GM10847 (cell line): ENCODE results near the gene TSPAN7.

Experiments
- POLR2A ChIP-seq: IDR thresholded peaks from 2 replicates; pipeline ENCODE4 v1.6.1; 2011; ENCODE audit not compliant: insufficient read length; ENCODE audit errors: extremely low read depth

The TSPAN7 gene

GRCh38 chrX:38618180-38618579 is 56.8 kb downstream of the TSPAN7 start:
- no peak for TF ChIP-seq POLR2A

DNA sequence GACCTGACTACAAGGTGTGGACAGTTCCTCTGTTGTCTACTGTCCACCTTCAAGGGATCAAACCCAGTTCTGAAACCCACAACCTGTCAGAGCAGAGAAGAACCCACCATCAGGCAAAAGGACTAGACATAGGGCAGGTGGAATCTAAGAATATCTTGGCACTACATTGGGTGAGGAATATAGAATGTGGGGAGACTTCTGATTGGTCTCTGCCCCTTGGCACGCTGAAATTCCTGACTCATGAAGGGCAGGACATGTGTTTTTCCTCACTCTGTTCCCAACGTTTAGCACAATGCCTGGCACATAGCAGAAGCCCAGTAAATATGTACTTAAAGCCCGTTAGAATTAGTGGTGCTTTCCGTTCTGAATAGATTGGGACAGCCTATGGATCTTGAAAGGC is 59.3 kb downstream of the TSPAN7 start:
- no peak for TF ChIP-seq POLR2A

DNA sequence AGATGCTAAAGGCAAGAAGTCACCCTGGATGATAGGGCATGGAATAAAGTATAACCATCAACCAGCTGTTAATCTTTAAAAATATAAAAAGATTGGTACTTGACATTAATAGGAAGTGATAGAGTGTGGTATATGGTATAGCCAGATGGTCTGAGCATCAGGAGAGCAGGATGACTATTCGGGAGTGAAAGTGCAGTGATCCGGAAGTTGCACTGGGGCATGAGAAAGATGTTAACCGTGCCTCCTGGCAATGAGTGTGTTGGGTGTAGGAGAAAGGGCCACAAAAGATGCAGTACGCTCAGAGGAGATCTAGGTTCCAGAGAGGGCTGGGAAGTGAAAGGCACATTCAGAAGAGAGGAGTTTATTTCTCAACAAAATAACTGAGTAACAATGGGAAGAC is 65.0 kb downstream of the TSPAN7 start:
- TF ChIP-seq POLR2A, result no peak

- TF ChIP-seq POLR2A, result no peak
These were observed 66.3 kb downstream of the TSPAN7 start for GRCh38 chrX:38627683-38628082.

DNA sequence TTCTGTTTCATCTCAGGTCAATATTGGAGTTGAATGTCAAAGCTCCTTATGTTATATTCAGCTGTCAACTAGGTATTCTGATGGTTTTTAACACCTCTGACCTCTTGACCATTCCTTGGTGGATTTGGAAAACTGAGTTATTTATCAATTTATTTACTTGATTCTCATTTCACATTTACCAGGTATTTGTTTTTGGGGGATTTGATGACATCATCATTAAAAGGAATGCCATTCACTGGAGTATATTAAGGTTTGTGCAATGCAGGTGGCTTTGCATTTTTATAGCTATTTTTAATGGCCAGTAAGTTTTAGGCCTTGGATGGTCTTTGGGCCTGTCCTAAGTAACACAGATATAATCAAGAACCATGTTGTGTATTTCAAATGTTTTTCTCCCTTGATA is 67.2 kb downstream of the TSPAN7 start:
- TF ChIP-seq POLR2A, result no peak

DNA sequence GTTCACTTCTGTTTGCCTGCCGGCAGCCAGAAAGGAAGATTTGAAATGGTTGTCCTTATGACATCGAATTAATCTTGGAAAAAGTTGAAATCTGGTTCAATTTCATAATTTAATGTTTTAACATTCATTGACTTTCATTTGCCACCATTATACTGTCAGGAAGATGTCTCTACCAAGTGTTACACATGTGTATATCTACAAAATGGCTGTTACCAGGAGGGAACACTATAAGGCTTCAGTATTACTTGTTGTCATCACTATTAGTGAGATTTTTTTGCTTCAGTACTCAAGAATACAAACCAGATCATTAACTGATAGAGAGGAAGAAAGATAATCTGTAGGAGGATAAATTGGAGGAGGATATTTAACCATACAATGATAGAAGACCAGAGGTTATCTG is 71.2 kb downstream of the TSPAN7 start:
- no peak for TF ChIP-seq POLR2A

- TF ChIP-seq POLR2A, result no peak
These were observed 73.3 kb downstream of the TSPAN7 start for GRCh38 chrX:38634665-38635064.

GRCh38 chrX:38636949-38637819 is 75.8 kb downstream of the TSPAN7 start:
- no peak for TF ChIP-seq POLR2A

- TF ChIP-seq POLR2A, result no peak
These were observed 77.7 kb downstream of the TSPAN7 start for GRCh38 chrX:38638952-38639529.

GRCh38 chrX:38639730-38640129 is 78.4 kb downstream of the TSPAN7 start:
- TF ChIP-seq POLR2A, result no peak

DNA sequence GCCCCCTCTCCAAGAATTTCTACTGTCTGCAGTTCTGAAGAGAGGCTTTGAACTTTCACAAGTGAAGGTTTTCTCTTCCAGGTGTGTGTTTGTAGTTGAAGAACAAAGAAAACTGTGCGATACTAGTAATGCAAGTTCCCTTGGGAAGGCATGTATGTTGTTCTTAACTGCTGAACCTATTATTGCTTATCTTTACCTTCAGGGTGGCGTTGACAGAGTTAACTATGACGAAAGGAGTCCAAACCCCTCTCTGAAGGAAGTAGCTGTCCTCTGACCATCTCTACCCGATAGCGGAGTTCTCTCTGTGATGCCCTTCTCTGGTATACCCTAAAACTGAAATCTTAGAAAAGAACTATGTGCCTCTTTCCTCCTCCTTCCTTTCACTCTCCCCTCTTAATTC is 79.9 kb downstream of the TSPAN7 start:
- TF ChIP-seq POLR2A, result no peak

- TF ChIP-seq POLR2A, result no peak
These were observed 82.6 kb downstream of the TSPAN7 start for GRCh38 chrX:38643903-38644302.

GRCh38 chrX:38646129-38646528 is 84.8 kb downstream of the TSPAN7 start:
- no peak for TF ChIP-seq POLR2A

DNA sequence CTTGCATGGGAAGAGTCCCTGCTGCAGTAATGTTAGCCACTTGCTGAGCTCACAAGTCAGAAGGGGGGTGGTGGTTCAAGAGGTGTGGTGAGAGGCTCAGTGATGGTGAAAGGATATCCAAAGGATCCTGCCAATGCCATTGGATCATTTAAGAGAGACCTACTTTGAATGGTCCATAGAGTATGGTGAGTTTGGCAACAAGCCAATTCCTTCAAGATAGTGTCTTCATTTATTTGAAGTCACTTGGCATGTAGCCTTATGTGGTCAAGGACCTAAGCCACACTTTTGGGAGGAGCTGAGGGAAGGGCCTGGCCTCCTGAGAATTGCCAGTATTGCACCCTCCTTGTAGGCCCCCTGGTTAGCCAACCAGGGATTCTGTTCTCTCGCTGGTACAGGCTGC is 87.9 kb downstream of the TSPAN7 start:
- no peak for TF ChIP-seq POLR2A

DNA sequence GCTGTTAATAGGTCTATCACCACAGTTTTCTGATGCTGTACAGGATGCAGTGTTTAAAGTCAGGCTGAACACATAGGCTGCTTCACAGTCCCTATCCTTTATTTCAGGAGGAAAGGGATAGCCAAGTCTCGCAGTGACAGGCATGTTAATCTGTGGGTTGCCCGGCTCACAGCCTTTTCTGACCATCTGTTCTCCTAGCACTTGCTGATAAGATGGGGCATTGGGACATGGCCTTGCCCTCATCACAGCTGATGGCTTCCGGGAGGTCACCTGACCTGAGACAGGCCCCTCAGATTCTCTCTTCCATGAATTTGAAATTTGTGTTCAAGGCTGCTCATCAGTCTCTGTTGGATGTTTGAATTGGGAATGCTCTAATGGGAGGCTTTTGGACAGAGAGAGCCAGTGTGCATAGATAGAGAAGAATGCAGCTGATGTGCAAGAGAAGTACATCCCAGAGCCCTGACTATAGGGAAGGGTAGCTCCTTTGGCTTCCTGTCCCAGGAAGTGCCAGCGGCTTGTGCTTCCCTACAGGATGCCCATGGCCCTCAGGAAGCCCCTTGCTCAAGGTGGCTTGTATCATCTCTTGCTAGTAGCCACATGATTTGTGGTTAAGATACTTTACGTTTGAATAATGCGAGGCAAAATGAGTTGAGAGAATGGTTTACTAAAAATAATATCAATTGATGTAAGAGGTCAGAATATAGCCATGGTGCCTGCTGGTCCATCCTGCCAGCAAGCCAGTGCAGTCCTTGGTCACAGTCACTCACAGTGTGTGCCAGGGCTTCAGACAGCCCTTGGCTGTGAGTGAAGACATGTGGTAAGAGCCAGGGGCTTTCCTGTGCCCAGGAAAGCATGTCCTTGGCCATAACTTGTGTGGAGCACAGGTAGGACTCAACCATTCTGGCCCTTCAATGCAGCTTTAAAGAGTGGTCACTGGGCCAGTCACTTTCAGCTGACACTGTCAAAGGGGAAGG is 88.6 kb downstream of the TSPAN7 start:
- TF ChIP-seq POLR2A, result no peak
